Omental fat pad (tissue), 4 donors: ENCODE results near the gene SBK2. TPM values are rescaled to one million over a fixed set of nuclear protein-coding genes. Genes with fewer than 3 reads are reported as not detected.

ENCODE experiments used
- ATAC-seq: fragments of 150-250 bp; one replicate; pipeline ENCODE4 v1.9.1; 2016; ENCODE audit warnings: mild to moderate bottlenecking, moderate library complexity; ENCODE audit not compliant: low FRiP score
- DNase-seq: peaks from one replicate; pipeline ENCODE4 v3.0.0-alpha.2; 2019; ENCODE audit warnings: low spot score
- total RNA-seq, 4 donors: library from RNA; depleted of rRNA; stranded (reverse); fragments of >200 nt; gene quantifications; one replicate each; pipeline ENCODE4 v1.1.0, GENCODE V29; 2016
- TF ChIP-seq, protein P1 (sequence below), 3 donors: fragments of 450-650 bp; IDR thresholded peaks; one replicate each; pipeline ENCODE4 v1.5.1; 2016 to 2017; ENCODE audit warnings: antibody characterized with exemption in 3 of 3, mild to moderate bottlenecking in 3 of 3, moderate library complexity in 2 of 3

SBK2 gene
- total RNA-seq, 4 donors from 2014 or later = 0.56 TPM; not detected in 3

DNA sequence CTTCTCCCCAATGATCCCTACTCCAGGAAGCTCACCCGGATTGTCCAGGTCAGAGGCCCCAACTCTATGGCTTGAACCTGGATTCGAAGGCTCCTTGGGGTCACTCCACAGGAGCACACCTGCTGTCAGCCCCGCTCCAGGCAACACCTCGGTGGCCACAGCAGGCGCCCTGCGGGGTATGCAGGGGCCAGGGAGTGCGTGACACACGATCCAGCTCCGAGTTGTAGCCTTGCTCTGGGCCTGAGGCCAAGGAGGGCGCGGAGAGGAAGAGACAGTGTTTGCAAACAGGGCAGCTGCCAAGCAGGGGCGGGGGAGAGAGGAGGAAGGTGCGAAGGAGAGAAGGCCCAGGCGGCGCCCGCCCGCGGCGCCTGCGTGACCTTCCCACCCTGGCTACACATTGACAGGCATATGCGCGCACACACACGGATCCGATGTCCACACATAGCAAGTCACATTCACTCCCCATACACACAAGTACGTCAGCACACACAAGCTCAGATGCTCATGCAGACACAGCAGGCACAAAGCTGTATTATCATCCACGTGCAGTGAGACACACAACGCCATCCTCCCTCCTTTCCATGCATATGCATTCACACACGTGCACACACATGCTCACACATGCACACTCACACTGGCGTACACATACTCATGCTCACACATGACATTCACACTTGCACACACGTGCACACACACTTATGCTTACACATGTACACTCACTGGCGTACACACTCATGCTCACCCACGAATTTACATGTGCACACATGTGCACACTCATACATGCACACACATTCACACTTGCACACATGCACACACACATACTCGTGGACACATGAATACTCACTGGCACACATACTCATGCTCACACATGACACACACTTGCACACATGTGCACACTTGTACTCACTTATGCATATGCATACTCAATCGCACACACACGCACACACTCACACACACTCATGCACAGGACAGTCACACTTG is 10.4 kb downstream of the SBK2 start:
- ATAC-seq (peak; percentile 75), DNase-seq (no peak)
- TF ChIP-seq, protein P1, sequence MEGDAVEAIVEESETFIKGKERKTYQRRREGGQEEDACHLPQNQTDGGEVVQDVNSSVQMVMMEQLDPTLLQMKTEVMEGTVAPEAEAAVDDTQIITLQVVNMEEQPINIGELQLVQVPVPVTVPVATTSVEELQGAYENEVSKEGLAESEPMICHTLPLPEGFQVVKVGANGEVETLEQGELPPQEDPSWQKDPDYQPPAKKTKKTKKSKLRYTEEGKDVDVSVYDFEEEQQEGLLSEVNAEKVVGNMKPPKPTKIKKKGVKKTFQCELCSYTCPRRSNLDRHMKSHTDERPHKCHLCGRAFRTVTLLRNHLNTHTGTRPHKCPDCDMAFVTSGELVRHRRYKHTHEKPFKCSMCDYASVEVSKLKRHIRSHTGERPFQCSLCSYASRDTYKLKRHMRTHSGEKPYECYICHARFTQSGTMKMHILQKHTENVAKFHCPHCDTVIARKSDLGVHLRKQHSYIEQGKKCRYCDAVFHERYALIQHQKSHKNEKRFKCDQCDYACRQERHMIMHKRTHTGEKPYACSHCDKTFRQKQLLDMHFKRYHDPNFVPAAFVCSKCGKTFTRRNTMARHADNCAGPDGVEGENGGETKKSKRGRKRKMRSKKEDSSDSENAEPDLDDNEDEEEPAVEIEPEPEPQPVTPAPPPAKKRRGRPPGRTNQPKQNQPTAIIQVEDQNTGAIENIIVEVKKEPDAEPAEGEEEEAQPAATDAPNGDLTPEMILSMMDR (IDR thresholded peaks at IDR 0.05) = no peak

DNA sequence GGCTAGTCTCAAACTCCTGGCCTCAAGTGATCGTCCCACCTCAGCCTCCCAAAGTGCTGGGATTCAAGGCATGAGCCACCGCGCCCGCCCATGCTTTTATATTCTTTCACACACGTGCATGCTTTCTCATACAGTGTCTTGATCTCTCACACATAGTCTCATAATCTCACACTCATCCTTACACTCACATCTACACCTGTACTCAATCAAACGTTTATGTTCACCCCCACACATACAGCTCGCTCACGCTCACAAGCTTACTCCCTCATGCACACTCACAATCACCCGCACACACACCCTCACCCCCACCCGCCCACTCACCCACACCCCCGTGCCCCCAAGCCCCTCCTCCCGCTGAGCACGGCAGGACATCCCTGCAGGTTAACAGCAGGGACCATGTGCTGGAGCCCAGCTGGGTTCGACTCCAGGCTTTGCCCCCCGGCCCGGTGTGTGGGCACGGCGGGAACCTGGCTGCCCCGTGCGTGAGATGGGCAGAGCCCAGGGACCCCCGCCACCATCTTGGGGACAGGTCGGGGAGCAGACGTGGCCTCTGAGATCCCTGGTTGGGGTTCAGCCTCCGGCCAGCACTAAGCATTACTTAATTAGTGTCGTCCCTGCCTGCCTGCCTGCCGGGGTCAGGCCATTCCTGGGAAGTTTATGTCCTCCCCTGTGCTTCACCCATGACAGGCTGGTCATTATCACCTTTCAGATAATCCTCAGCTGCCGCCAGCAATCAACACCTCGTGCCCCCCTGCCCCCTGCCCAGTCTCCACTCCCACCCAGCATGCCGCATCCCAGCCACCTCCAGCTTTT is 11.4 kb downstream of the SBK2 start:
- ATAC-seq (no peak), DNase-seq (no peak)
- TF ChIP-seq, protein P1 (IDR thresholded peaks at IDR 0.05) = no peak

DNA sequence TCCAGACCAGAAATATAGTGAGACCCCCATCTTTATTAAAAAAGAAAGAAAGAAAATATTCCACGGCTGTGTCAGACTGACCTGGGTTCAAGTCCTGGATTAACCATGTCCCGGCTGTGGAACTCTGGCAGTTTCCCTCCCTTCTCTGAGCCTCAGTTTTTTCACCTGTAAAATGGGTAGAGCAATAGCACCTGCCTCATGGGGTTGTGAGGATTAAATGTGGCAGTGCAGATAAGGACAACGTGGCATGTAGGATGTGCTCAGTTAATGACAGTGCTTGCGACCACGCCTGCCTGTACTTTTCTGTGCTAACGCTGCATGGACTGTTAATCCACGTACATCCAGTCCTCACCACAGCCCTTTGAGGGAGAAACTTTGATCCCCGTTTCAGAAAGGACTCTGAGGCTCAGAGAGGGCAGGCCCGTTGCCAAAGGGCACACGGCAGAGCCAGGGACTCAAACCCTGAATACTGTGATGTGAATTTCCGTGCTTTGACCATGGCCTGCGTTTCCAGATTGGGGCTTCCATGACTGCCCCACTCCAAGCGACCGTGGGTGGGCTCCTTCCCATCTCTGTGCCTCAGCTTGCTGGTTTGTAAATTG is 16.1 kb downstream of the SBK2 start:
- DNase-seq (no peak), ATAC-seq (no peak)
- TF ChIP-seq, protein P1 (IDR thresholded peaks at IDR 0.05) = no peak

DNA sequence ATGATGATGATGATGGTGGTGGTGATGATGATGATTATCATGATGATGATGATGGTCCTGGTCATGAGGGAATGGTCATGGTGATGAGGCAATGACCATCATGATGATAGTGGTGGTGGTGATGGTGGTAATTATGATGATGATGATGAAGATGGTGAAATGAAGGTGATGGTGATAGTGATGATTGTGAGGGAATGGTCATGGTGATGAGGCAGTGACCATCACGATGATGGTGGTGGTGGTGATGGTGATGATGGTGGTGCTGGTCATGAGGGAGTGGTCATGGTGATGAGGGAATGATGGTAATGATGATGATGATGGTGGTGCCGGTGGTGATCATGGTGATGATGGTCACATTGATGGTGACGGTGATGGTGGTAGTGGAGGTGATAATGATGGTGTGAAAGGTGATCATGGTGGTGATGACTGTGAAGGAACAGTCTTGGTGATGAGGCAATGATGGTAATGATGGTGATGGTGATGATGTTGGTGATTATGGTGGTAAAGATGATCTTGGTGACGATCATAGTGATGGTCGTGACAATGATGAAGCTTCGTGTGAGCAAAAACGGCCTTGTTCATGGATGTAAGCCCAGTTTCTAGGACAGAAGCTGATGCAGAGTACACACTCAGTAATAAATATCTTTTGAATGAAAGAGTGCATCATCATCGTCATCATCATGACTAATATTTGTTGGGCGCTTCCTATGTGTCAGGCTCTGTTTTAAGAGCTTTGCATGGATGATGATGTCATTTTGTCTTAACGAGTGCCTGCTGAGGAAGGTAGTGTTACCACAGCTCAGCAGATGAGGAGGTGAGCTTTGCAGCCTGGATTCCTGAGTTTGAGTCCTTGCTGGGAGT is 17.3 kb downstream of the SBK2 start:
- TF ChIP-seq, protein P1 (IDR thresholded peaks at IDR 0.05) = no peak
- DNase-seq (no peak), ATAC-seq (no peak)

DNA sequence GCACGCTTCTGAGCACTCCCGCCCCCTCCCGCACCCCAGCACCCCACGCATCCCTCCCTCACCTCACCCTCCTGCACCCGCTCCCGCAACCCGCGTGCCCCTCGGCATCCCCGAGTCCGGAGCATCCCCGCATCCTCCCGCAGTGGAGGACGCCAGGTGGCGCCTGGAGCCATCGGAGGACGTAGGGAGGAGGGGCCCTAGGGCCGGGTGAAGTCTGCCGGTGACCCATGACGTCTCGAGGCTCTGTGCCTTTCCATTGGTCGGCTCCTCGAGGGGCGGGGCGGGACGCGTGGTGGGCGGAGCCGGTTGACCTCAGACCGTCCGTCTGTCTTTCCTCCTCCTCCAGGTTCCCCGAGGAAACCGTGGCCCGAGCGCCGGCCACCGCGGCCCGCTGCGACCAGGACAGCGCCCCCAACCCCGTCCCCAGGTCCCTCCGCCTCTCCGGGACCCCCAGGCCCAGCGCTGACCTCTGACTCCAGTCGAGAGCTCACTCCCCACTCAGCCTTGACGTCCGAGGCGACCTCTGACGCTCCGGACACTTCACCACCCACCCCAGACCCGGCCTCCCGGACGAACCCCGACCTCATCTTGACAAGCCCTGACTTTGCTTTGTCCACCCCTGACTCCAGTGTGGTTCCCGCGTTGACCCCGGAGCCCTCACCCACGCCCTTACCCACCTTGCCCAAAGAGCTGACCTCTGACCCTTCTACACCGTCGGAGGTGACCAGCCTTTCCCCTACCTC is 19.9 kb downstream of the SBK2 start:
- DNase-seq = peak; percentile 82
- TF ChIP-seq, protein P1 (IDR thresholded peaks at IDR 0.05) = peak in 1 of 3 donors; percentile 74
- ATAC-seq = peak; percentile 97
